Lung (tissue), 12 donors: ENCODE measurements around the gene PRKAG1. TPM values are rescaled to one million over a fixed set of nuclear protein-coding genes. Genes with fewer than 3 reads are reported as not detected.

Experiments
- ATAC-seq: fragments of 200-7000 bp; cut with Tn5 transposase; one replicate; pipeline ENCODE4 v1.9.1; 2020; ENCODE audit warnings: moderate number of reproducible peaks; ENCODE audit not compliant: insufficient read depth, low FRiP score
- DNase-seq, 3 donors: peaks; one replicate each; pipeline ENCODE4 v3.0.0-alpha.2; 2013 to 2017
- H3K27ac ChIP-seq, 2 donors: one replicate each; pipeline ENCODE4 v1.5.1; 2013; ENCODE audit warnings: mild to moderate bottlenecking in 2 of 2, moderate library complexity in 2 of 2, control low read depth in 1 of 2, inconsistent platforms in 1 of 2, low read depth in 1 of 2, low read length in 1 of 2
- H3K27me3 ChIP-seq, 3 donors: one replicate each; pipeline ENCODE4 v1.5.1; 2013; ENCODE audit warnings: low read length in 2 of 3; ENCODE audit not compliant: control insufficient read depth in 3 of 3, insufficient read depth in 3 of 3
- H3K36me3 ChIP-seq, 4 donors: one replicate each; pipeline ENCODE4 v1.5.1; 2013; ENCODE audit warnings: low read length in 4 of 4, mild to moderate bottlenecking in 1 of 4, moderate library complexity in 1 of 4; ENCODE audit not compliant: control insufficient read depth in 4 of 4, insufficient read depth in 4 of 4
- H3K4me1 ChIP-seq, 5 donors: one replicate each; pipeline ENCODE4 v1.5.1; 2013; ENCODE audit warnings: low read length in 5 of 5, mild to moderate bottlenecking in 2 of 5, moderate library complexity in 1 of 5; ENCODE audit not compliant: control insufficient read depth in 5 of 5, insufficient read depth in 5 of 5
- H3K4me3 ChIP-seq: one replicate; pipeline ENCODE4 v1.5.1; 2013; ENCODE audit warnings: mild to moderate bottlenecking, control low read depth, moderate library complexity
- H3K9ac ChIP-seq, 2 donors: one replicate each; pipeline ENCODE4 v1.5.1; 2013; ENCODE audit warnings: low read length in 2 of 2, control low read depth in 1 of 2; ENCODE audit not compliant: insufficient read depth in 1 of 2
- H3K9me3 ChIP-seq, 4 donors: one replicate each; pipeline ENCODE4 v1.5.1; 2013; ENCODE audit warnings: low read length in 3 of 4, mild to moderate bottlenecking in 1 of 4, moderate library complexity in 1 of 4; ENCODE audit not compliant: control insufficient read depth in 4 of 4, insufficient read depth in 3 of 4
- WGBS, 2 donors: extraction: QIAGEN DNeasy Blood & Tissue Kit; methylation state at CpG; one replicate each; pipeline ENCODE4 v1.1.7; 2013; 5-methylcytosine and 5-hydroxymethylcytosine counted together
- polyA plus RNA-seq, 2 donors: library from polyadenylated mRNA; stranded (reverse); fragments of 200-250 nt; gene quantifications; one replicate each; pipeline ENCODE4 v1.2.1, GENCODE V29; 2013
- total RNA-seq, 2 donors: library from RNA; depleted of rRNA in 1 of 2; stranded (reverse); fragments of >200 nt in 1 of 2; gene quantifications; one replicate each; pipeline ENCODE4 v1.2.1, GENCODE V29; 2014 to 2021
- TF ChIP-seq, protein P1 (sequence below): IDR thresholded peaks from 2 replicates; pipeline ENCODE4 v1.5.1; 2012; ENCODE audit warnings: mild to moderate bottlenecking; ENCODE audit errors: control extremely low read depth, extremely low read depth
- donor health status: control.
- donor health status: control.
- donor health status: Bipolar disorder and iron deficiency.
- donor health status: healthy.
- donor health status: DM: yes; HTN: yes; CAD: no.

The PRKAG1 gene
- total and polyA plus RNA-seq, 4 donors: 33.1 to 54.5 (median 49.6) TPM

DNA sequence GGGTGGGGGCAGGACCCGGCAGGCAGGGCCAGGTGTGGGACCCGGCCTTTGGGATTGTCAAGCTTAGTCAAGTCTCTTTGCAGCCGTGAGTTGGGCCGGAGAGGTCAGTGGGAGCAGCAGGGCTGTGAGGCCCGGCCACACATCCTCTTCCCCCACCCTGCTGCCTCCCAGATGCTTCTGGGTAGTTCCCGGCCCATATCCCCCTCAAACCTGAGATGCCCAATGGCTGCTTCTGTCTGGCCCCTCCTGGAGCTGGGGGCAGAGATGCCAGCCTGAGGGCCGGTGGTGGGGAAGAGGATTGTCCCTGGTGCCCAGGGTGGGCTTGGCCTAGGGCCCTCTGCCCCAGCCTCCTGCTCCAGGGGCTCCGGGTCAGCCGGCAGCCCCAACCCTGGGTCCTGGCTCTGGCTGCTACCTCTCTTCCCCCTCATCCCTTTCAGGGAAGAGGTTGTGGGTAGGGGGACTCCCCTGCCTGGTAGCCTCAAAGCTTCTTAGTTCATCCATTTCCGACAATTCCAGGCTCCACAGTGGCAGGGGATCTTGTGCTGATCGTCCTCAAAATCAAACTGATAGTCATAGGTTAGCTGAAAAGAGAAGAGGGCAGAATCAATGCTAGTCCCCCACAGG lies 2.8 kb upstream of the PRKAG1 start:
- H3K27me3 ChIP-seq: no peaks in the 10 kb centered on the region
- WGBS, 2 donors: 83 to 91% methylated on average over 11 of the region's 11 CpGs
- H3K4me1 ChIP-seq: peaks cover 0 to 14% (median 4%) of the 10 kb centered on the region in 5 donors
- H3K4me3 ChIP-seq: no peak overlapping the region
- ATAC-seq (no peak), DNase-seq (no peak)
- no peak overlapping the region for H3K27ac ChIP-seq
- peaks cover 0 to under 1% (median 0%) of the 10 kb centered on the region in 4 donors for H3K9me3 ChIP-seq
- no peak overlapping the region for H3K9ac ChIP-seq
- TF ChIP-seq, protein P1, sequence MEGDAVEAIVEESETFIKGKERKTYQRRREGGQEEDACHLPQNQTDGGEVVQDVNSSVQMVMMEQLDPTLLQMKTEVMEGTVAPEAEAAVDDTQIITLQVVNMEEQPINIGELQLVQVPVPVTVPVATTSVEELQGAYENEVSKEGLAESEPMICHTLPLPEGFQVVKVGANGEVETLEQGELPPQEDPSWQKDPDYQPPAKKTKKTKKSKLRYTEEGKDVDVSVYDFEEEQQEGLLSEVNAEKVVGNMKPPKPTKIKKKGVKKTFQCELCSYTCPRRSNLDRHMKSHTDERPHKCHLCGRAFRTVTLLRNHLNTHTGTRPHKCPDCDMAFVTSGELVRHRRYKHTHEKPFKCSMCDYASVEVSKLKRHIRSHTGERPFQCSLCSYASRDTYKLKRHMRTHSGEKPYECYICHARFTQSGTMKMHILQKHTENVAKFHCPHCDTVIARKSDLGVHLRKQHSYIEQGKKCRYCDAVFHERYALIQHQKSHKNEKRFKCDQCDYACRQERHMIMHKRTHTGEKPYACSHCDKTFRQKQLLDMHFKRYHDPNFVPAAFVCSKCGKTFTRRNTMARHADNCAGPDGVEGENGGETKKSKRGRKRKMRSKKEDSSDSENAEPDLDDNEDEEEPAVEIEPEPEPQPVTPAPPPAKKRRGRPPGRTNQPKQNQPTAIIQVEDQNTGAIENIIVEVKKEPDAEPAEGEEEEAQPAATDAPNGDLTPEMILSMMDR: no peak
- peaks cover 30 to 44% (median 36%) of the 10 kb centered on the region in 4 donors for H3K36me3 ChIP-seq

- WGBS, 2 donors: 79 to 86% methylated on average over 6 of the region's 6 CpGs
- Histone ChIP-seq H3K9me3 (no peaks in the 10 kb centered on the region), H3K4me3 (no peak overlapping the region), H3K9ac (no peak overlapping the region), H3K36me3 (peaks cover 20 to 37% (median 30%) of the 10 kb centered on the region in 4 donors), H3K27ac (no peak overlapping the region), H3K27me3 (no peaks in the 10 kb centered on the region), H3K4me1 (peaks cover 0 to 14% (median 4%) of the 10 kb centered on the region in 5 donors)
- DNase-seq (no peak), ATAC-seq (no peak)
- TF ChIP-seq, protein P1: no peak
These were observed 1.9 kb upstream of the PRKAG1 start for GRCh38 chr12:49020441-49020840.

- Histone ChIP-seq H3K9ac (peak overlapping the region; percentile 80 to 89), H3K4me1 (peaks cover 0 to 14% (median 4%) of the 10 kb centered on the region in 5 donors), H3K36me3 (peaks cover 13 to 32% (median 26%) of the 10 kb centered on the region in 4 donors), H3K9me3 (no peaks in the 10 kb centered on the region), H3K27me3 (no peaks in the 10 kb centered on the region), H3K4me3 (no peak overlapping the region), H3K27ac (peak overlapping the region; percentile 88 to 90)
- DNase-seq: peak in 2 of 3 donors; percentile 31 to 32
- 35 to 59% methylated on average over 10 of the region's 10 CpGs for WGBS, 2 donors
- ATAC-seq: no peak
- TF ChIP-seq, protein P1: no peak
These were observed 1.1 kb upstream of the PRKAG1 start for GRCh38 chr12:49019443-49020324.
